HEK293 (cell line): ENCODE data around the gene FAM83E.

ENCODE experiments used
- CTCF ChIA-PET: fragments of 350-600 bp; formaldehyde crosslinking; extraction: SDS; loops from one replicate; lab custom pipeline; 2021; ENCODE audit warnings: antibody characterized with exemption; lab: Yijun Ruan, JAX
- POLR2A ChIA-PET: fragments of 300-600 bp; formaldehyde crosslinking; extraction: SDS; loops from one replicate; lab custom pipeline; 2020; ENCODE audit warnings: antibody characterized with exemption, inconsistent platforms; lab: Yijun Ruan, JAX
- H3K27ac ChIP-seq: fragments of 200-500 bp; sonication (Bioruptor generic); 2 replicates; pipeline ENCODE4 v1.5.1; 2014; ENCODE audit warnings: low read depth, low read length, control low read depth, inconsistent platforms; ENCODE audit errors: extremely low read depth
- H3K36me3 ChIP-seq, 2 experiments: fragments of 200-500 bp in 1 of 2; sonication (Bioruptor generic) in 1 of 2; 1 replicate in 1 of 2; 2 replicates in 1 of 2; pipeline ENCODE4 v1.5.1; 2014 to 2017; ENCODE audit warnings: inconsistent platforms in 2 of 2, low read length in 2 of 2; ENCODE audit not compliant: control insufficient read depth in 2 of 2, insufficient read depth in 1 of 2
- H3K4me1 ChIP-seq: fragments of 200-500 bp; sonication (Bioruptor generic); 2 replicates; pipeline ENCODE4 v1.5.1; 2014; ENCODE audit warnings: mild to moderate bottlenecking, low read length, inconsistent platforms; ENCODE audit not compliant: control insufficient read depth, insufficient read depth
- H3K4me3 ChIP-seq: 2 replicates; pipeline ENCODE4 v1.5.1; 2011; ENCODE audit warnings: low read depth, mild to moderate bottlenecking, control low read depth, low read length, moderate library complexity
- H3K9me3 ChIP-seq: fragments of 200-500 bp; sonication (Bioruptor generic); 2 replicates; pipeline ENCODE4 v1.5.1; 2014; ENCODE audit warnings: low read depth, low read length, inconsistent platforms; ENCODE audit not compliant: control insufficient read depth, insufficient read depth
- ATF2 ChIP-seq: fragments of 450-650 bp; formaldehyde crosslinking; IDR thresholded peaks from 2 replicates; pipeline ENCODE4 v1.5.1; 2016; ENCODE audit warnings: missing biosample characterization, missing genetic modification characterization, low read depth
- GLIS1 ChIP-seq: fragments of 450-650 bp; formaldehyde crosslinking; IDR thresholded peaks from 2 replicates; pipeline ENCODE4 v1.5.1; 2016; ENCODE audit warnings: missing biosample characterization, missing genetic modification characterization
- REST ChIP-seq: fragments of 450-650 bp; formaldehyde crosslinking; IDR thresholded peaks from 2 replicates; pipeline ENCODE4 v1.5.1; 2016; ENCODE audit warnings: missing biosample characterization, missing genetic modification characterization
- SCRT1 ChIP-seq: fragments of 450-650 bp; formaldehyde crosslinking; IDR thresholded peaks from 2 replicates; pipeline ENCODE4 v1.5.1; 2016; ENCODE audit warnings: missing biosample characterization, missing genetic modification characterization, borderline replicate concordance
- SP2 ChIP-seq: fragments of 450-650 bp; formaldehyde crosslinking; IDR thresholded peaks from 2 replicates; pipeline ENCODE4 v1.5.1; 2016; ENCODE audit warnings: missing biosample characterization, missing genetic modification characterization
- ZBTB1 ChIP-seq: fragments of 450-650 bp; formaldehyde crosslinking; IDR thresholded peaks from 2 replicates; pipeline ENCODE4 v1.5.1; 2016; ENCODE audit warnings: missing biosample characterization, missing genetic modification characterization
- ZBTB17 ChIP-seq: fragments of 450-650 bp; formaldehyde crosslinking; IDR thresholded peaks from 2 replicates; pipeline ENCODE4 v1.5.1; 2016; ENCODE audit warnings: missing biosample characterization, missing genetic modification characterization
- ZEB2 ChIP-seq: fragments of 450-650 bp; formaldehyde crosslinking; IDR thresholded peaks from 2 replicates; pipeline ENCODE4 v1.5.1; 2016; ENCODE audit warnings: missing biosample characterization, missing genetic modification characterization
- ZNF121 ChIP-seq: fragments of 450-650 bp; formaldehyde crosslinking; IDR thresholded peaks from 2 replicates; pipeline ENCODE4 v1.5.1; 2016; ENCODE audit warnings: missing biosample characterization, missing genetic modification characterization
- ZNF133 ChIP-seq: fragments of 450-650 bp; formaldehyde crosslinking; IDR thresholded peaks from 2 replicates; pipeline ENCODE4 v1.5.1; 2016; ENCODE audit warnings: missing biosample characterization, missing genetic modification characterization
- ZNF174 ChIP-seq: fragments of 450-650 bp; formaldehyde crosslinking; IDR thresholded peaks from 2 replicates; pipeline ENCODE4 v1.5.0; 2017; ENCODE audit warnings: missing biosample characterization, mild to moderate bottlenecking, missing genetic modification characterization
- ZNF223 ChIP-seq: fragments of 450-650 bp; formaldehyde crosslinking; IDR thresholded peaks from 2 replicates; pipeline ENCODE4 v1.5.1; 2016; ENCODE audit warnings: missing biosample characterization, missing genetic modification characterization
- ZNF239 ChIP-seq: fragments of 450-650 bp; formaldehyde crosslinking; IDR thresholded peaks from 2 replicates; pipeline ENCODE4 v1.5.1; 2016; ENCODE audit warnings: missing biosample characterization, missing genetic modification characterization
- ZNF354C ChIP-seq: fragments of 450-650 bp; formaldehyde crosslinking; IDR thresholded peaks from 2 replicates; pipeline ENCODE4 v1.5.1; 2016; ENCODE audit warnings: missing biosample characterization, missing genetic modification characterization, low read depth, borderline replicate concordance
- ZNF362 ChIP-seq: fragments of 450-650 bp; formaldehyde crosslinking; IDR thresholded peaks from 2 replicates; pipeline ENCODE4 v1.5.1; 2016; ENCODE audit warnings: missing biosample characterization, missing genetic modification characterization
- ZNF366 ChIP-seq: fragments of 450-650 bp; formaldehyde crosslinking; conservative IDR thresholded peaks from 2 replicates; pipeline ENCODE4 v1.5.1; 2016; ENCODE audit warnings: missing biosample characterization, missing genetic modification characterization
- ZNF488 ChIP-seq: fragments of 450-650 bp; formaldehyde crosslinking; IDR thresholded peaks from 2 replicates; pipeline ENCODE4 v1.5.1; 2016; ENCODE audit warnings: missing biosample characterization, missing genetic modification characterization
- ZNF549 ChIP-seq: fragments of 450-650 bp; IDR thresholded peaks from 2 replicates; pipeline ENCODE4 v1.5.1; 2018; ENCODE audit warnings: missing biosample characterization, missing genetic modification characterization, mild to moderate bottlenecking, inconsistent platforms, moderate library complexity
- ZNF621 ChIP-seq: fragments of 450-650 bp; formaldehyde crosslinking; IDR thresholded peaks from 2 replicates; pipeline ENCODE4 v1.5.1; 2017; ENCODE audit warnings: missing biosample characterization, missing genetic modification characterization
- ZNF791 ChIP-seq: fragments of 450-650 bp; formaldehyde crosslinking; IDR thresholded peaks from 2 replicates; pipeline ENCODE4 v1.5.1; 2016; ENCODE audit warnings: missing biosample characterization, missing genetic modification characterization
- ZSCAN5A ChIP-seq: fragments of 450-650 bp; formaldehyde crosslinking; IDR thresholded peaks from 2 replicates; pipeline ENCODE4 v1.5.1; 2016; ENCODE audit warnings: missing biosample characterization, missing genetic modification characterization

Gene FAM83E

GRCh38 chr19:48618916-48619691 is 4.2 kb upstream of the FAM83E start, which contains the start of the genes RPL18 and SPHK2 (continued):
- TF ChIP-seq ZBTB1 (tag by site-specific recombination) (no peak), ZNF549 (no peak), ATF2 (tag by site-specific recombination) (peak; percentile 94), ZSCAN5A (tag by site-specific recombination) (no peak), SP2 (tag by site-specific recombination) (peak; percentile 85), GLIS1 (tag by site-specific recombination) (peak; percentile 21; the same call in 1 of the 2 replicates), ZNF174 (no peak)
- TF ChIP-seq, all 188 proteins: peak for 76

- H3K4me1 ChIP-seq, result peaks cover 30% of the 10 kb centered on the region
These were observed 3.5 kb upstream of the FAM83E start for GRCh38 chr19:48618278-48618915.

GRCh38 chr19:48617146-48617937 is 2.5 kb upstream of the FAM83E start:
- POLR2A ChIA-PET, result interaction anchor here (0.6 to 3.8 kb wide), 8 partner anchors 8 to 97 kb away, joined by 3 to 25 read pairs (median 4); partner anchors contain the start of gene CA11
- TF ChIP-seq ZNF488, result no peak
- TF ChIP-seq ZEB2, result no peak
- no peak for TF ChIP-seq ZNF791 (tag by site-specific recombination)
- TF ChIP-seq ZNF223 (tag by site-specific recombination), result no peak
- no peak for TF ChIP-seq ZNF366 (tag by site-specific recombination)
- no peak for TF ChIP-seq ZNF362 (tag by site-specific recombination)
- no peak for TF ChIP-seq ZNF354C (tag by site-specific recombination)
- no peak for TF ChIP-seq ZNF239 (tag by site-specific recombination)
- TF ChIP-seq ZBTB17 (tag by site-specific recombination), result no peak
- no peak for TF ChIP-seq ZNF621 (tag by site-specific recombination)
- no peak for TF ChIP-seq REST (tag by site-specific recombination)
- no peak for TF ChIP-seq ZNF133 (tag by site-specific recombination)

More at GRCh38 chr19:48618278-48618915, 3.5 kb upstream of the FAM83E start:
- ChIA-PET CTCF (interaction anchor here (0.5 to 1.8 kb wide), 6 partner anchors 9 to 352 kb away, joined by 3 to 13 read pairs (median 4); no protein-coding TSS in a partner anchor), POLR2A (interaction anchor here (0.6 to 2.0 kb wide), 38 partner anchors 9 to 449 kb away, joined by 3 to 97 read pairs (median 6); partner anchors contain the start of genes CA11, DBP, IZUMO1 and LIG1)
- H3K36me3 ChIP-seq, result peaks cover 14 to 43% of the 10 kb centered on the region in 2 experiments
- H3K9me3 ChIP-seq, result no peaks in the 10 kb centered on the region
- TF ChIP-seq SCRT1 (tag by site-specific recombination) (no peak), ZNF121 (0 out of 2 replicates have a peak, but pooled peaks have one; percentile 39)
- TF ChIP-seq, all 188 proteins: peak for 1
- peak overlapping the region; percentile 100 for H3K27ac ChIP-seq
- H3K4me3 ChIP-seq, result peak overlapping the region; percentile 76

More at GRCh38 chr19:48617146-48617937, 2.5 kb upstream of the FAM83E start:
- CTCF ChIA-PET, result interaction anchor here (0.5 to 1.8 kb wide), 9 partner anchors 9 to 611 kb away, joined by 3 to 13 read pairs (median 3); no protein-coding TSS in a partner anchor
- peaks cover 27% of the 10 kb centered on the region for H3K4me1 ChIP-seq
- no peaks in the 10 kb centered on the region for H3K9me3 ChIP-seq
- peaks cover 14 to 41% of the 10 kb centered on the region in 2 experiments for H3K36me3 ChIP-seq
- H3K27ac ChIP-seq, result peak overlapping the region; percentile 100
- H3K4me3 ChIP-seq, result peak overlapping the region; percentile 76
